Loucy (cell line): ENCODE results near the gene SLC1A4.

Experiments
- H2AFZ ChIP-seq: fragments of 200-600 bp; sonication (generic); 2 replicates; pipeline ENCODE4 v1.6.0; 2016; ENCODE audit warnings: antibody characterized with exemption, mild to moderate bottlenecking, low read length, moderate library complexity
- H3F3A ChIP-seq: fragments of 200-600 bp; 2 replicates; pipeline ENCODE4 v1.6.0; 2016; ENCODE audit warnings: antibody characterized with exemption, low read depth, mild to moderate bottlenecking
- H3K27me3 ChIP-seq: fragments of 200-600 bp; sonication (generic); 2 replicates; pipeline ENCODE4 v1.6.1; 2014; ENCODE audit warnings: low read length, mild to moderate bottlenecking; ENCODE audit not compliant: insufficient read depth, poor library complexity, severe bottlenecking
- H3K36me3 ChIP-seq: fragments of 200-600 bp; sonication (generic); 2 replicates; pipeline ENCODE4 v1.6.1; 2016; ENCODE audit warnings: low read length; ENCODE audit not compliant: insufficient read depth
- H3K4me1 ChIP-seq: fragments of 200-600 bp; sonication (generic); 2 replicates; pipeline ENCODE4 v1.5.1; 2014; ENCODE audit warnings: low read length, mild to moderate bottlenecking; ENCODE audit not compliant: insufficient read depth, poor library complexity, severe bottlenecking
- H3K4me2 ChIP-seq: fragments of 200-600 bp; sonication (generic); 2 replicates; pipeline ENCODE4 v1.6.0; 2014; ENCODE audit warnings: antibody characterized with exemption, low read length, low read depth, mild to moderate bottlenecking; ENCODE audit not compliant: poor library complexity, severe bottlenecking
- H3K4me3 ChIP-seq: fragments of 200-600 bp; sonication (generic); 2 replicates; pipeline ENCODE4 v1.5.1; 2014; ENCODE audit warnings: low read length, mild to moderate bottlenecking, mixed read lengths; ENCODE audit not compliant: poor library complexity, severe bottlenecking
- H3K79me2 ChIP-seq: fragments of 200-600 bp; sonication (generic); 2 replicates; pipeline ENCODE4 v1.6.1; 2014; ENCODE audit warnings: low read length; ENCODE audit not compliant: insufficient read depth
- H3K9ac ChIP-seq: fragments of 200-600 bp; sonication (generic); 2 replicates; pipeline ENCODE4 v1.6.0; 2014; ENCODE audit warnings: mild to moderate bottlenecking, low read depth, low read length, moderate library complexity; ENCODE audit not compliant: poor library complexity, severe bottlenecking
- H3K9me2 ChIP-seq: fragments of 200-600 bp; sonication (generic); replicated peaks from 2 replicates; pipeline ENCODE4 v1.6.1; 2016; ENCODE audit warnings: low read depth, low read length, mixed read lengths
- H3K9me3 ChIP-seq: fragments of 200-600 bp; sonication (generic); 2 replicates; pipeline ENCODE4 v1.6.1; 2014; ENCODE audit warnings: mild to moderate bottlenecking, antibody characterized with exemption, low read length, low read depth; ENCODE audit not compliant: insufficient read depth
- H4K20me1 ChIP-seq: fragments of 200-600 bp; sonication (generic); 2 replicates; pipeline ENCODE4 v1.6.0; 2014; ENCODE audit warnings: antibody characterized with exemption, low read length, mild to moderate bottlenecking; ENCODE audit not compliant: insufficient read depth, poor library complexity, severe bottlenecking
- CTCF ChIP-seq: fragments of 200-600 bp; sonication (generic); conservative IDR thresholded peaks from 2 replicates; pipeline ENCODE4 v1.5.1; 2014; ENCODE audit warnings: mild to moderate bottlenecking, antibody characterized with exemption, low read length
- EZH2phosphoT487 ChIP-seq: fragments of 200-600 bp; IDR thresholded peaks from 2 replicates; pipeline ENCODE4 v1.6.1; 2018; ENCODE audit warnings: antibody characterized with exemption, mild to moderate bottlenecking, moderate library complexity, borderline replicate concordance

SLC1A4 gene

GRCh38 chr2:65025453-65026123, 36.4 kb downstream of the SLC1A4 start:
- no peaks in the 10 kb centered on the region for H3F3A ChIP-seq
- no peaks in the 10 kb centered on the region for H3K4me1 ChIP-seq
- H3K36me3 ChIP-seq: peaks cover 23% of the 10 kb centered on the region; the same call in 1 of the 2 replicates
- H3K4me2 ChIP-seq: no peak overlapping the region
- no peak overlapping the region for H3K9ac ChIP-seq
- no peaks in the 10 kb centered on the region for H3K27me3 ChIP-seq
- H3K9me3 ChIP-seq: no peaks in the 10 kb centered on the region
- no peaks in the 10 kb centered on the region for H3K9me2 ChIP-seq
- H4K20me1 ChIP-seq: no peaks in the 10 kb centered on the region
- TF ChIP-seq CTCF (no peak), EZH2phosphoT487 (no peak)
- H2AFZ ChIP-seq: no peak overlapping the region
- H3K79me2 ChIP-seq: no peaks in the 10 kb centered on the region
- H3K4me3 ChIP-seq: no peak overlapping the region

- Histone ChIP-seq H3K9ac (no peak overlapping the region), H3F3A (no peaks in the 10 kb centered on the region), H3K4me2 (no peak overlapping the region), H2AFZ (no peak overlapping the region), H3K9me2 (no peaks in the 10 kb centered on the region), H3K4me3 (no peak overlapping the region), H3K4me1 (peaks cover 2% of the 10 kb centered on the region), H3K9me3 (no peaks in the 10 kb centered on the region), H3K79me2 (no peaks in the 10 kb centered on the region), H4K20me1 (no peaks in the 10 kb centered on the region), H3K27me3 (no peaks in the 10 kb centered on the region), H3K36me3 (peaks cover 18% of the 10 kb centered on the region; the same call in 1 of the 2 replicates)
- TF ChIP-seq EZH2phosphoT487: no peak
- TF ChIP-seq CTCF: no peak
Measured at GRCh38 chr2:65026154-65026553, 37.0 kb downstream of the SLC1A4 start.

- Histone ChIP-seq H3K9me3 (no peaks in the 10 kb centered on the region), H4K20me1 (no peaks in the 10 kb centered on the region), H3K4me1 (peaks cover 10% of the 10 kb centered on the region), H3K9me2 (no peaks in the 10 kb centered on the region), H3K4me3 (no peak overlapping the region), H2AFZ (no peak overlapping the region), H3K27me3 (no peaks in the 10 kb centered on the region), H3K9ac (no peak overlapping the region), H3K4me2 (no peak overlapping the region), H3K79me2 (no peaks in the 10 kb centered on the region), H3K36me3 (peaks cover 11% of the 10 kb centered on the region; the same call in 1 of the 2 replicates), H3F3A (no peaks in the 10 kb centered on the region)
- TF ChIP-seq CTCF (no peak), EZH2phosphoT487 (no peak)
Measured at GRCh38 chr2:65026704-65027464, 37.7 kb downstream of the SLC1A4 start.
